H1 (cell line): ENCODE data around the gene GALNT1.

Experiments used
- CTCF ChIP-seq, 3 experiments: IDR thresholded peaks; 1 replicate in 2 of 3; 2 replicates in 1 of 3; pipeline versions ENCODE4 v1.5.1 to v1.6.1; 2011; ENCODE audit warnings: low read length in 3 of 3, mild to moderate bottlenecking in 3 of 3, inconsistent platforms in 2 of 3, low read depth in 1 of 3, moderate library complexity in 1 of 3; ENCODE audit not compliant: insufficient read depth in 1 of 3; ENCODE audit errors: control extremely low read depth in 1 of 3
- FOSL1 ChIP-seq: IDR thresholded peaks from 2 replicates; pipeline ENCODE4 v1.6.1; 2011; ENCODE audit warnings: mild to moderate bottlenecking, low read depth, low read length, moderate library complexity; ENCODE audit not compliant: insufficient read depth
- KDM1A ChIP-seq: fragments of 200-600, 300-600 bp; sonication (generic); IDR thresholded peaks from 2 replicates; pipeline ENCODE4 v1.7.1; 2016; ENCODE audit warnings: mild to moderate bottlenecking, low read length, borderline replicate concordance
- POLR2A ChIP-seq, 2 experiments: IDR thresholded peaks; 1 replicate in 1 of 2; 2 replicates in 1 of 2; pipeline ENCODE4 v1.6.1; 2011; ENCODE audit warnings: low read depth in 2 of 2, low read length in 2 of 2, mild to moderate bottlenecking in 2 of 2; ENCODE audit errors: control extremely low read depth in 1 of 2
- ZNF274 ChIP-seq: IDR thresholded peaks from 2 replicates; pipeline ENCODE4 v1.7.0; 2012; ENCODE audit warnings: low read length, borderline replicate concordance; ENCODE audit errors: extremely low read depth

- no peak for TF ChIP-seq FOSL1
- TF ChIP-seq POLR2A (IDR thresholded peaks at IDR 0.05; ENCODE audit: control extremely low read depth in 1 of 2, low read depth in 2 of 2, low read length in 2 of 2): no peak
- TF ChIP-seq ZNF274: no peak
- TF ChIP-seq KDM1A: no peak
- no peak for TF ChIP-seq CTCF (IDR thresholded peaks at IDR 0.05; ENCODE audit: control extremely low read depth in 1 of 3, insufficient read depth in 1 of 3, low read depth in 1 of 3, low read length in 3 of 3)
Measured at GRCh38 chr18:35714539-35714938, 133.0 kb downstream of the GALNT1 start.
